Right lobe of liver (tissue), 4 donors: ENCODE data around the gene RAB37.

ENCODE experiments used
- POLR2A ChIP-seq: fragments of 450-650 bp; IDR thresholded peaks from one replicate; pipeline ENCODE4 v1.6.1; 2017; ENCODE audit warnings: antibody characterized with exemption, mild to moderate bottlenecking
- TF ChIP-seq, protein P1 (sequence below), 4 donors: fragments of 200-600 bp in 3 of 4; fragments of 450-650 bp in 1 of 4; IDR thresholded peaks; one replicate each; pipeline versions ENCODE4 v1.5.1 to v1.8.0; 2016 to 2022; ENCODE audit warnings: antibody characterized with exemption in 4 of 4, mild to moderate bottlenecking in 2 of 4
- donor health status: DM: no; HTN: no; CAD: no.
- donor health status: DM: no; HTN: no; CAD: no.
- donor health status: DM: no; HTN: yes; CAD: no.

DNA sequence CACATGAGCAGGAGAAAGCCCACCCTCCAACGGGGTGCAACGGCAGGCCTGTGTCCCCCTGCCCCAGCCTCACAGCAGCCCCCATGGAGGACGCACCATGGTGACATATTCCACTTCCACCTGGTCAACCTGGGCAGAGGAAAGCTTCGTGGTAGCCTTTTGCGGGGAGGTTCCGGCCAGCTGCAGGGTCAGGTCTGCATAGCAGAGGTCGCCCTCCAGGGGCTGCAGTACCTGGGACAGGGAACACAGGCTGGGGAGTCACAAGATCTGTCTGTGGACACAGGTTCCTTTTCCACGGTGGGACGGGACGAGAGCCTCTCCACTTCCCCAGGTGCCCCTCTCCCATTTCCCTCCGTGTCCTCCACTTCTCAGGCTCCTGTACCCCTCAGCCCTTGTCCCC is 41.4 kb upstream of the RAB37 start:
- TF ChIP-seq POLR2A: no peak
- TF ChIP-seq, protein P1, sequence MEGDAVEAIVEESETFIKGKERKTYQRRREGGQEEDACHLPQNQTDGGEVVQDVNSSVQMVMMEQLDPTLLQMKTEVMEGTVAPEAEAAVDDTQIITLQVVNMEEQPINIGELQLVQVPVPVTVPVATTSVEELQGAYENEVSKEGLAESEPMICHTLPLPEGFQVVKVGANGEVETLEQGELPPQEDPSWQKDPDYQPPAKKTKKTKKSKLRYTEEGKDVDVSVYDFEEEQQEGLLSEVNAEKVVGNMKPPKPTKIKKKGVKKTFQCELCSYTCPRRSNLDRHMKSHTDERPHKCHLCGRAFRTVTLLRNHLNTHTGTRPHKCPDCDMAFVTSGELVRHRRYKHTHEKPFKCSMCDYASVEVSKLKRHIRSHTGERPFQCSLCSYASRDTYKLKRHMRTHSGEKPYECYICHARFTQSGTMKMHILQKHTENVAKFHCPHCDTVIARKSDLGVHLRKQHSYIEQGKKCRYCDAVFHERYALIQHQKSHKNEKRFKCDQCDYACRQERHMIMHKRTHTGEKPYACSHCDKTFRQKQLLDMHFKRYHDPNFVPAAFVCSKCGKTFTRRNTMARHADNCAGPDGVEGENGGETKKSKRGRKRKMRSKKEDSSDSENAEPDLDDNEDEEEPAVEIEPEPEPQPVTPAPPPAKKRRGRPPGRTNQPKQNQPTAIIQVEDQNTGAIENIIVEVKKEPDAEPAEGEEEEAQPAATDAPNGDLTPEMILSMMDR (IDR thresholded peaks at IDR 0.05): no peak
